Ammon's horn (tissue), 1 donor: Measurements from ENCODE around the gene KMT2A.
"Not testable (repeated sequence)": the region's sequence is repeated elsewhere in the genome, so short reads cannot be mapped to it uniquely, and the experiment has no call there.

ENCODE experiments used
- DNase-seq: peaks from one replicate; pipeline ENCODE4 v3.0.0-alpha.2; 2016; ENCODE audit warnings: low spot score

KMT2A gene

DNA sequence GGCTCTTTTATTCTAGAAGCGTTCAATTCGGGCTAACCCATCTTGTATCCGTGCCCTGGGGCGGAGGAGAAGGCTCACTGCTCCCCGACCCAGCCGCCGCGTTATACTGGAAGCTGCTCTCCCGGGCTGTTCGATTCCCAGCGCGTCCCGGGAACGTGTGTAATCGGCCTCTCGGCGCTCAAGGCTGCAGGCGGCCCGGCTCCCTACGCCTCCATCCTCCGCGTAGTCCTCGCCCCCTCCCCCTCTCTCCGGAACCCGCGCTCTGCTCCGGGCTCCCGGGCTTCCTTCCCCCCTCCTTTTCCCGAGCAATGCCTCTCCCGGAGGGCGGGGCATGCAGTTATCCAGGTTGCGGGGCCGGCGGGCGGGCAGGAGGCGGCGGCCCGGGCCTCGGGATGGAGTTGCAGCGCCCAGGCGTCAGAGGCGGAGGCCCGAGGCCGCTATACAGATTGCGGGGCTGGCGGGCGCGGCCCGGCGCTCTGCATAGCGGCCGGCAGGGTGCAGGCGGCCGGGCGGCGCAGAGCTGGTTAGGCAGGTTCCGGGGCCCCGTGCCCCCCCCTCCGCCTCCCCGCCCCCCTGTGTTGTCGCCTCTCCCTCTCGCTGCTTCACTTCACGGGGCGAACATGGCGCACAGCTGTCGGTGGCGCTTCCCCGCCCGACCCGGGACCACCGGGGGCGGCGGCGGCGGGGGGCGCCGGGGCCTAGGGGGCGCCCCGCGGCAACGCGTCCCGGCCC lies at the start of gene KMT2A:
Gene KMT2A, plus strand, starts transcription at position 600 of the 732 bp plus-strand sequence. Its CDS starts 21 bp downstream, at position 621.
- peak; percentile 95 for DNase-seq

GRCh38 chr11:118396097-118396501 lies 40.2 kb upstream of the KMT2A start:
- DNase-seq, result no peak

DNA sequence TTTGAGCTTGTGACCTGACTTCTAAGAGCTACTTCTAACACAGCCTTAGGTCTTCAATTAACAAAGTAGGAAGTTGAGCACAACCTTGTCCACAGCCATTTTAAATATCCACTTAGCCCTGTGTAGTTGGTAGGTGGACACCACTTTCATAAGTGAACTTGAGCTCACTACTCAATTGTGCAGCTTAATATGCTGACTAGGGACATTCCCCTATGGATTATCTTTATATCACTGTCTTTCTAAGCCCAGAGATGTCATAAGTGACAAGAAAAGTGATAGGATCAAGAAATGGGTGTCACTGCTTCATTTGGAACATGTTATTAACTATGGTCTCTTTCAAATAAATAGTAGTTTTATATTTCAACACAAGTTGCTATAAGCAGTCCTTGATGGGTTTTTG lies 38.8 kb upstream of the KMT2A start:
- DNase-seq, result no peak

GRCh38 chr11:118398791-118399559 lies 37.3 kb upstream of the KMT2A start:
- no peak for DNase-seq

DNA sequence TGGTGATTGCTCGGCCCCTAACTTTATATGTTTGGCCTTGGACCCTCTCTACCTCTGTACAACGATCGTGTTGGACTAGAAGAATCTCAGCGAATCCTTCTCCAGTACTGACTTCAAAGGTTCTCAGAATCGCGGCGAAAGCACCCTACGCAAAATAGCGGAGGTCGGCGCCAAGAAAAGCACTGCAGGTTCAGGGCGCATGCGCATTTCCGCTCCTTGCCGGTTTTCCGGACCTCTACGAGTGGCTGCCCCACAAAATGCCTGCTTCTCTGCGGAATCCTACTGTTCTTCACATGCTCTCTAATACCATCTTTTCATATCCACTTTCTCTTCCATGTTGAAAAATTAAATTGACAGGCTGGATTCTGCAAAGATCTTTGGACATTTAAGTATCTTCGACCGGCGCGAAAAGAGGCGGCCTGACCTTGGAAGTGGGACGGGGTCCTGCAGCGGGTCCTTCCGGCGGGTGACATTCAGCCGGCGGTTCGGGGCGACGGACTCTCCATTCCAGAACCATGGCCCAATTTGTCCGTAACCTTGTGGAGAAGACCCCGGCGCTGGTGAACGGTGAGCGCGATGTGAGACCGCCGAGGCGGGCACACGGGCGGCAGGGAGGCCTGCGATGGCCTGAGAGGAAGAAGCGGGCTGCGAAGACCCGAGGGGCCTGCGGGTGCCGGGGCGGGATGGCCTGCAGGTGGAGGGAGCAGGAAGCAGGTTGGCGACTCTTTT lies 35.0 kb upstream of the KMT2A start, which contains the start of gene ATP5MG:
Gene ATP5MG, plus strand, starts transcription at position 456 of the 729 bp plus-strand sequence. Its CDS starts 60 bp downstream, at position 516.
- peak; percentile 92 for DNase-seq

DNA sequence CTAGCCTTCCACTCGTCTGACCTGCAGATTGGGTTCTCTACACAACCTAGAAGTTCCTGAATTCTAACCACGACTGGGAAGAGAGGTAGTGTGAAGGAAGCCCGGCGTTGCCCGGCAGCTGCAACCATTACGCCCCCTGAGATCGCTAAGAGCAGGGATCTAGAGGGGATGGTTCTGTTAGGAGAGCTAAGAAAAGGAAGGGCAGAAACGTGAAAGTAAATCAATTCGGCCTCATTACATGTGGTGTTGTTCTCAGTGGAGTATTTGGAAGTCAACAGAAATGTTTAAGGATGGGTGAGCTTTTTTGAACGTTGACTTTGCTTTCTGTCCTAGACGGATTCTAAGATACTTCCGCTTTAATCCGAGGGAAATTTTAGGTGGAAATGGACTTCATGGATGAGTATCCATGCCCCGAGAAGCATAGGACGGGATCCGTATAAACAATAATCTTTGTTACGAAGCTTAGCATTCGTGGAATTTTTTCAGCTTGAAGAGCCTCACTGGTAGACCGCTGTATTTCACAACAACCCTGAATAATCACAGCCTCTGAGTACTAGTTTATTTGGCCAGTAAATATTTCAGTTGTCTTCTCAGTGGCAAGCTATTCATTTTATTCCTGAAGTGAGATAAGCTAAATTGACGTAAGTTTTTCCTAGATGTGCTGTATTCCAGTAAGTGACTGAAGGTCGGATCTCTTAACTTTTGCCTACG lies 34.3 kb upstream of the KMT2A start:
- no peak for DNase-seq

DNA sequence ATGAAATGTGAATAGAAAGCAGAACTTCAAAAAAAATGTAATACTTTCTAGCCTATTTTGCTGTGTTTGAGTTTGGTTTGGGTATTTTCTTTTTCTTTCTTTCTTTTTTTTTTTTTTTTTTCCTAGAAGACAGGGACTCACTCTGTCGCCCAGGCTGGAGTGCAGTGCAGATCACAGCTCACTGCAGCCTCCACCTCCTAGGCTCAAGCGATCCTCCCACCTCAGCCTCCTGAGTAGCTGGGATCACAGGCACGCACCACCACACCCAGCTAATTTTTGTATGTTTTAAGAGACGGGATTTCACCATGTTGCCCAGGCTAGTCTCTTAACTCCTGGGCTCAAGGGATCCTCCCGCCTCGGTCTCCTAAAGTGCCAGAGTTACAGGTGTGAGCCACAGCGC lies 33.7 kb upstream of the KMT2A start:
- not testable (repeated sequence) for DNase-seq

DNA sequence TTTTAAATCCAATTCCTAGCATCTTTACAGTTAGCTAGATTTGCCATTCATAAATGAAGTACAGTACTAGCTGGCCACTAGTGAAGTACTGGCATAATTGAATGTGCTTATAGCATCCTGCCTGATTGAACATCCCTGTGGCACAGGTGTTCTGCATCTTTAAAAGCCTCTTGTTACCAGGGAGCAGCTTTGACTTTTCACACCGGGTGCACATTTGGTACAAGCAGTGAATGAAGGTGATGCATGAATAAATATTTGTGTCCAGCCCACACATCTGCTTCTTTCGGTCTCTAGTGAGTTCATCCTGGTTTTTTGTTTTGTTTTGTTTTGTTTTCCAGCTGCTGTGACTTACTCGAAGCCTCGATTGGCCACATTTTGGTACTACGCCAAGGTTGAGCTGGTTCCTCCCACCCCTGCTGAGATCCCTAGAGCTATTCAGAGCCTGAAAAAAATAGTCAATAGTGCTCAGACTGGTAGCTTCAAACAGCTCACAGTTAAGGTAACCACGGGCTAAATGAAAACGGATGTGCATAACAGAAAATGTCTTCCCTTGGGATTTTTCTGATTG lies 29.6 kb upstream of the KMT2A start:
- no peak for DNase-seq

DNA sequence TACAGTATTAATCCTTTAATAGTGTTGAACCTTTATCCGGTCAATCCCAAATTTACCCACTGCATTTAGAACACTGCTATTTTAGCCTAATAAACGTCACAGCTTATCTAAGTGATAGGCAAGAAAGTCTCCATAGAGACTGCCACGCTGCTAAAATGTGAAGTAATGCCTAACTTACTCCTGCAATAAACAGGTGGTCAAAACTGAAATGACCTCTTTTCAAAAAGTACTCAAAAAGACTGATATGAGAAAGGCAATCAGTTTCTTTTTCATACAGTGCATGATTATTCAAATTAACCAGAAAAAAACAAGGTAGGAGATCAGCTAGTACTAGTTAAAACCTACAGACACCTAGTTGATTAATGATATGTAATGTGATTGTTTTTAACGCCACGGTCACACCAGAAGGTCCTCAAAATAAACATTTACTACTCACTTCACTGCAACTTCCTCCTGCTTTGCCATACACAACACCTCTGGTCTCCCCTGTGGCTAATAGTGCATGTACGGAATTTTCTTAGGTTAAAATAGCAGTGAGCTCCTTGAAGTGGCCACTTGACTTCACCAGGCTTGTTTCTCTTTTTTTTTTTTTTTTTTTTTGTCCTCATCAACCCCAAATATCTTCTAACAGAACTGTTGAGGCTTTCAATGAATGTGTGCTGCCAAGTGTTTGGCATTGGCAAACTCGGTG lies 26.1 kb upstream of the KMT2A start:
- DNase-seq, result no peak

DNA sequence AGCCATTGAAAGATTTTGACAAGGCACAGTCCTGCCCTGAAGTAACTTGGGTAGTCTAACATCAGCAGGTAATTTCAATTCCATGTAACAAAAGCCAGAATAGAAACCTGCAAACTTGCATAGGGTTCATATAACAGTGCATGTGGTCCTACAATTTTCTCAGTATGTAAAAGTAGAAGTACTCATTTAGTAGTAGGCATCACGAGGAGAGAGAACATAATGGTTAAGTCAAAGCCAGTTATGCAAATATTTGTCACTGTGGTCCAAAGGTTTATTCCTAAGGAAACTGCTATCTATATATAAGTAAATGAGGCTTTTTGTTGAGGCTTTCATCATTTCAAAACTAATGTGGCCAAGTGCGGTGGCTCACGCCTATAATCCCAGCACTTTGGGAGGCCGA lies 24.8 kb upstream of the KMT2A start:
- DNase-seq, result no peak

DNA sequence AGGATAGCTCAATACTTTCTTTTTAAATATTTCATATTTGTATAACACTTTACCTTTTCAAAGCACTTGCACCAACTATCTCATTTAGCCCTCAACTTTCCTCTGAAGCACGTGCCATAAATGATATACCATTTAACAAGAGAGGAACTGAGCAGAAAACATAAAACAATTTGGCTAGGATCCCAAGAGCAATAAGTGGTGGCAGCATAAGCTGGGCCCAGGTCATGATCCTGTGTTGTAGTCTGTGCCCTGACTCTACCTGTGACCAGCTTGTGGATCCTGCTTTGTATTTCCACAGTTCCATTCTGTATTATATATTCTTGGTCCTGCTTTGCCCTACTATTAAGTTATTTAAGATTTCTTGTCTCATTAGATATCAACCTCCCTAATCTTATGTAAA lies 23.4 kb upstream of the KMT2A start:
- DNase-seq, result no peak

- no peak for DNase-seq
Observed at GRCh38 chr11:118415062-118415738, 21.1 kb upstream of the KMT2A start.

- DNase-seq, result peak; percentile 52
Observed at GRCh38 chr11:118415739-118416068, 20.6 kb upstream of the KMT2A start.

DNA sequence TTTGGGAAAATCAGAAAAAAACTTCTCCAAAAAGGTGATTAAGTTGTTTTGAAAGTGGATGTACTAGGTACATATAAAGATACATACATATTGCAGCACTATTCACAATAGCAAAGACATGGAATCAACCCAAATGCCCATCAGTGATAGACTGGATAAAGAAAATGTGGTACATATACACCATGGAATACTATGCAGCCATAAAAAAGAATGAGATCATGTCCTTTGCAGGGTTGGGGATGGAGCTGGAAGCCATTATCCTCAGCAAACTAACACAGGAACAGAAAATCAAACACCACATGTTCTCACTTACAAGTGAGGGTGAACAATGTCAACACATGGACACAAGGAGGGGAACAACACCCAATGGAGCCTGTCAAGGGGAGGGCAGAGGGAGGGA lies 19.4 kb upstream of the KMT2A start:
- not testable (repeated sequence) for DNase-seq

- DNase-seq, result no peak
Observed at GRCh38 chr11:118417801-118418200, 18.5 kb upstream of the KMT2A start.

GRCh38 chr11:118418766-118419165 lies 17.5 kb upstream of the KMT2A start:
- no peak for DNase-seq

GRCh38 chr11:118427707-118428106 lies 8.6 kb upstream of the KMT2A start:
- no peak for DNase-seq

GRCh38 chr11:118430956-118431355 lies 5.3 kb upstream of the KMT2A start:
- no peak for DNase-seq

DNA sequence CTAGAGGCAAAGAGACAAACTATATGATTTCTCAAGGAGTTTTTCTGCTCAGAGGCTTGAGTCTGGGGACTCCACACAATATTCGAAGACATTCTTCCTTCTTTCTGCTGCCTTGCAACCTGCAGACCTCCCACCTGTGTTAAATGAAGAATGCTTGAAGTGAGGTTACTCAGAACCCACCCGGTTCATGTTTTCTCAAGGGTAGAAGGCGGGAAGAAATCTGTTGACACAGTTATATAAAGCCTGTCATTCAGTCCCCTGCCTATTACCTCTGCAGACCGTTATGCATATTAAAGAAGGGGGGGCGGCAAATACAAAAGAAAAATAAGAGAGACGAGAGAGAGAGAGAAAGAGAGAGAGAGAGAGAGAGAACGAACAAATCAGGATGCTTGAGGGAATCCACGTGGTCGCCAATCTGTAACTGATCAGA lies 2.2 kb upstream of the KMT2A start:
- DNase-seq, result no peak

DNA sequence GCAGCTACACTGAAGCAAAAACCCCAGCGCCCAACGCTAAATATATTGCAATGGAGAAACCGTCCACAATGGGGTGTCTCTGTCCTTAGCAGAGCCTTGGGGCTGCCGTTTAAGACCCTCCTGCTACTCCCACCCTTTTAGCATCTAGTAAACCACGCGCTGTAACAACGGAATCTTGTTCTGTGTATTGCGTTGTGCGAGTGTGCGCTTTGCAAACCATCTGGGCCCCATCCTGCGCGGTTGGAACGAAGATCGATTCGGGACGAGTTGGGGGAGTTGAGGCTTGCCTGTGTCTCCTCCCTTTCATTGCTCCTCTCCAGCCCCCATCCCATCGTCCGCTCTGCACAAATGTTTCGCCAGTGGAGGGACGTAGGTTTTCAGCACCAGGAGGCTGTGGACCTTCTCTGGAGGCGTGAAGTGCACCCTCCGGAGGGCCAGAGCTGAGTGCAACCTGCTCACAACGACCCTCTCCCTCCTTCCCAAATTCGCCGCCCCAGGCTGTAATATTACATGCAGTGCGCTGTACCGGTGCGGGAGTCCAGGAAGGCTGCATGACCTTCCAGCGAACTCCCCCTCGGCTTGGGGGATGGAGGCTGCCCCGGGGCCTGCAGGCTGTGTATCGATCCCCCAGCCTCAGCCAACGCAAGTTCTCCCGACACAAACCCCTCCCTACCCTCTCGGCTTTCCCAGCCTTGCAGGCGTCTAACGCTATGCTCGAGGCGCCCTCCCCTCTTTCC lies 1.6 kb upstream of the KMT2A start:
- DNase-seq, result peak; percentile 76
